Spleen (tissue), 11 donors: ENCODE data around the gene PFKL. TPM values are rescaled to one million over a fixed set of nuclear protein-coding genes. Genes with fewer than 3 reads are reported as not detected.

Source experiments
- DNase-seq: peaks from one replicate; pipeline ENCODE4 v3.0.0-alpha.2; 2020
- H3K27ac ChIP-seq, 8 donors: fragments of 200-600 bp; sonication (generic) in 7 of 8; 1 replicate in 4 of 8; 2 replicates in 4 of 8; pipeline versions ENCODE4 v1.5.0 to v1.8.0; 2016 to 2021; ENCODE audit warnings: inconsistent platforms in 4 of 8, mild to moderate bottlenecking in 4 of 8, moderate library complexity in 1 of 8
- H3K27me3 ChIP-seq, 7 donors: fragments of 200-600 bp; sonication (generic) in 6 of 7; replicated peaks in 1 of 7; 1 replicate in 4 of 7; 2 replicates in 3 of 7; pipeline versions ENCODE4 v1.5.0 to v1.8.0; 2016 to 2021; ENCODE audit warnings: inconsistent platforms in 3 of 7, mild to moderate bottlenecking in 1 of 7
- H3K36me3 ChIP-seq, 6 donors: fragments of 200-600 bp; sonication (generic) in 5 of 6; 1 replicate in 4 of 6; 2 replicates in 2 of 6; pipeline versions ENCODE4 v1.5.0 to v1.8.0; 2016 to 2021; ENCODE audit warnings: inconsistent platforms in 2 of 6
- H3K4me1 ChIP-seq, 6 donors: fragments of 200-600 bp; sonication (generic) in 5 of 6; 1 replicate in 3 of 6; 2 replicates in 3 of 6; pipeline versions ENCODE4 v1.5.0 to v1.8.0; 2016 to 2021; ENCODE audit warnings: inconsistent platforms in 3 of 6
- H3K4me3 ChIP-seq, 8 donors: fragments of 200-600 bp; sonication (generic) in 7 of 8; 1 replicate in 4 of 8; 2 replicates in 4 of 8; pipeline versions ENCODE4 v1.5.0 to v1.8.0; 2016 to 2021; ENCODE audit warnings: inconsistent platforms in 4 of 8, mild to moderate bottlenecking in 4 of 8, moderate library complexity in 2 of 8
- H3K9me3 ChIP-seq, 8 donors: fragments of 200-600 bp; sonication (generic) in 7 of 8; 1 replicate in 4 of 8; 2 replicates in 4 of 8; pipeline versions ENCODE4 v1.5.0 to v1.8.0; 2016 to 2021; ENCODE audit warnings: inconsistent platforms in 4 of 8
- CTCF ChIP-seq, 11 experiments: fragments of 200-600 bp in 7 of 11; fragments of 450-650 bp in 4 of 11; sonication (generic) in 4 of 11; IDR thresholded peaks in 8 of 11; conservative IDR thresholded peaks in 3 of 11; 1 replicate in 7 of 11; 2 replicates in 4 of 11; pipeline versions ENCODE4 v1.4.0 to v1.8.0; 2016 to 2021; ENCODE audit warnings: antibody characterized with exemption in 11 of 11, inconsistent platforms in 4 of 11, mild to moderate bottlenecking in 1 of 11
- POLR2A ChIP-seq, 3 donors: fragments of 450-650 bp; IDR thresholded peaks; one replicate each; pipeline ENCODE4 v1.5.1; 2017; ENCODE audit warnings: antibody characterized with exemption in 3 of 3, mild to moderate bottlenecking in 1 of 3
- POLR2AphosphoS5 ChIP-seq, 3 donors: sonication (generic); formaldehyde crosslinking; IDR thresholded peaks; one replicate each; pipeline ENCODE4 v1.5.1; 2017; ENCODE audit warnings: antibody characterized with exemption in 3 of 3
- WGBS, 5 donors: extraction: QIAGEN DNeasy Blood & Tissue Kit in 3 of 5; methylation state at CpG; one replicate each; pipeline versions ENCODE4 v1.1.5 to v1.1.7; 2013 to 2018; 5-methylcytosine and 5-hydroxymethylcytosine counted together
- intact Hi-C: fragments of 100-400 bp; cut with DNase I; formaldehyde crosslinking; loops from one replicate; pipeline ENCODE4 v1.15.0; 2023; ENCODE audit warnings: low total_unique reads
- polyA plus RNA-seq, 3 donors: library from polyadenylated mRNA; stranded (reverse); fragments of 200-250 nt; gene quantifications; one replicate each; pipeline ENCODE4 v1.2.1, GENCODE V29; 2013
- total RNA-seq, 7 donors: library from RNA; depleted of rRNA in 3 of 7; stranded (reverse); fragments of >200 nt in 3 of 7; fragmentation: NEBNext Ultra II Directional in 4 of 7; extraction: Animal tissue kit (Norgen Biotek cat#: 25700) in 4 of 7; gene quantifications; one replicate each; pipeline versions ENCODE4 v1.1.0 to v1.2.1, GENCODE V29; 2016 to 2021
- donor health status: healthy with polysubstance abuse.
- donor health status: DM: no; HTN: no; CAD: no; lungs with moderate emphysema.
- donor health status: DM: no; HTN: no; CAD: no.
- donor health status: Bipolar disorder and iron deficiency.
- donor health status: healthy.
- donor health status: DM: no; HTN: no; CAD: no.
- donor health status: DM: yes; HTN: yes; CAD: no.

Gene PFKL
- total and polyA plus RNA-seq, 10 donors: 65.9 to 145 (median 112) TPM

DNA sequence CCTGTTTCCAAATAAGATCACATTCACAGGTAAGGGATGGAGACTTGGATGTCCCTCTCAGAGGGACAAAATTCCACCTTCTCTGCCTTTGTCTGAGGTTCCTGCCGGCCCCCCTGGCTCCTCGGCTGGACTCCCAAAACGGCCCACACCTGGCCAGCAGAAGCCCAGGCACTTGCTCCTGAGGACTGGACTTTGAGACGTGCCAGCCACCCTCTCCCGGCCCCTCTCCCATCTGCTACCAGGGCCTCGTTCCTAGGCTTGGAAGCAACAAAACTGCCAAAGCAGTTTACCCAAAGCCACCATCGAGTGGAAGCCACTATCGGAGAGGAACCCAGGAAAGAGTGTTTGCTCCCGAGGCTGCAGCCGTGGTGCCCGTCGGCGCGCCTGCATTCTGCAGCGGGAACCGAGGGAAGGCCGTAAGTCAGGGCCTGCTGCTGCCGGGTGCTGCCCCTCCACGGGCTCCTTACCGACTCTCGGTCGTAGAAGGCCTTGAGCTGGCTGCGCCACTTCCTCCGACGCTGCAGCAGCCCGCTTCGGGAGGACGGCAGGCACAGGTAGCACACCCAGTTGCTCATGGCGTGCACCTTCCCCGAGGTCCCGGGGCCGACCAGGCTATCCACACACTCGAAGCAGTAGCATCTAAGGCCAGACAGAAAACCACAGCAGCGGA is 41.7 kb upstream of the PFKL start:
- Histone ChIP-seq H3K4me3 (no peak overlapping the region), H3K27ac (no peak overlapping the region), H3K9me3 (no peaks in the 10 kb centered on the region), H3K36me3 (no peaks in the 10 kb centered on the region), H3K4me1 (peaks cover 0 to 8% (median 3%) of the 10 kb centered on the region in 6 donors), H3K27me3 (peaks cover 0 to 24% (median 3%) of the 10 kb centered on the region in 7 donors)
- WGBS, 5 donors: 90 to 94% (median 91%) methylated on average over 16 to 34 of the region's 34 CpGs
- intact Hi-C loops: no loop called here
- peak; percentile 59 for DNase-seq
- TF ChIP-seq CTCF (IDR thresholded peaks at IDR 0.05 in 8 of 11, conservative IDR thresholded peaks at IDR 0.05 in 3 of 11): no peak
- TF ChIP-seq POLR2A (IDR thresholded peaks at IDR 0.05): no peak
- TF ChIP-seq POLR2AphosphoS5 (IDR thresholded peaks at IDR 0.05): no peak

GRCh38 chr21:44259082-44259705 is 40.7 kb upstream of the PFKL start:
- no peaks in the 10 kb centered on the region for H3K36me3 ChIP-seq
- H3K27me3 ChIP-seq: peaks cover 0 to 21% (median 0%) of the 10 kb centered on the region in 7 donors
- H3K27ac ChIP-seq: no peak overlapping the region
- H3K4me1 ChIP-seq: peaks cover 0 to 6% (median 3%) of the 10 kb centered on the region in 6 donors
- H3K9me3 ChIP-seq: no peaks in the 10 kb centered on the region
- no peak overlapping the region for H3K4me3 ChIP-seq
- TF ChIP-seq POLR2A (IDR thresholded peaks at IDR 0.05) (no peak), CTCF (IDR thresholded peaks at IDR 0.05 in 8 of 11, conservative IDR thresholded peaks at IDR 0.05 in 3 of 11) (no peak)
- peak; percentile 56 for DNase-seq
- intact Hi-C loops: no loop called here
- 80 to 92% (median 87%) methylated on average over 21 to 22 of the region's 22 CpGs for WGBS, 5 donors

- H3K9me3 ChIP-seq: no peaks in the 10 kb centered on the region
- 55 to 74% (median 59%) methylated on average over 4 of the region's 4 CpGs for WGBS, 5 donors
- peaks cover 0 to 13% (median 0%) of the 10 kb centered on the region in 7 donors for H3K27me3 ChIP-seq
- no peak overlapping the region for H3K4me3 ChIP-seq
- no peak overlapping the region for H3K27ac ChIP-seq
- intact Hi-C loops: no loop called here
- no peak for DNase-seq
- H3K36me3 ChIP-seq: no peaks in the 10 kb centered on the region
- no peak for TF ChIP-seq POLR2A (IDR thresholded peaks at IDR 0.05)
- TF ChIP-seq POLR2AphosphoS5 (IDR thresholded peaks at IDR 0.05): no peak
- TF ChIP-seq CTCF (IDR thresholded peaks at IDR 0.05 in 8 of 11, conservative IDR thresholded peaks at IDR 0.05 in 3 of 11): no peak
- no peaks in the 10 kb centered on the region for H3K4me1 ChIP-seq
Measured at GRCh38 chr21:44260066-44260465, 39.8 kb upstream of the PFKL start.
